ENCODE measurements around the gene APOLD1.

APOLD1 gene

DNA sequence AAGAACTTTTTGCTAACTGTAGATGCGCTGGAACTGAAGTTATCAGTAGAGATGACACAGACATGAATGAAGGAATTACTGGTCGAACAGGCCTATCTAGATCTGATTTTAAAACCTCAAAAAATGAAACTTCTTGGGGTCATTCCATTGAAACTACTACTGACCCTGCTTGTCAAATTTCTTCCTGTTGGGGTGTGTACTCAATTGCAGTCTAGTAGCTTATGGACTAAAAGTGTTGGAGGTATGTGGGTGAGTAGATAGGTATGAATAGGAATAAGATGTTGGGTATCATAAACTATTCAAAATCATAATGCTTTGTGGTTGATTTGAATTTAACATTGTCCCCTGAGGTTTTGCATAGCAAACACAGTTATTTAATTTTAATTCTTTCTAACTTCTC is 9.2 kb downstream of the APOLD1 start:
- H3K36me3 ChIP-seq (ENCODE audit: control insufficient read depth, insufficient read depth, low read length) = no peaks in the 10 kb centered on the region
- TF ChIP-seq, protein P1, sequence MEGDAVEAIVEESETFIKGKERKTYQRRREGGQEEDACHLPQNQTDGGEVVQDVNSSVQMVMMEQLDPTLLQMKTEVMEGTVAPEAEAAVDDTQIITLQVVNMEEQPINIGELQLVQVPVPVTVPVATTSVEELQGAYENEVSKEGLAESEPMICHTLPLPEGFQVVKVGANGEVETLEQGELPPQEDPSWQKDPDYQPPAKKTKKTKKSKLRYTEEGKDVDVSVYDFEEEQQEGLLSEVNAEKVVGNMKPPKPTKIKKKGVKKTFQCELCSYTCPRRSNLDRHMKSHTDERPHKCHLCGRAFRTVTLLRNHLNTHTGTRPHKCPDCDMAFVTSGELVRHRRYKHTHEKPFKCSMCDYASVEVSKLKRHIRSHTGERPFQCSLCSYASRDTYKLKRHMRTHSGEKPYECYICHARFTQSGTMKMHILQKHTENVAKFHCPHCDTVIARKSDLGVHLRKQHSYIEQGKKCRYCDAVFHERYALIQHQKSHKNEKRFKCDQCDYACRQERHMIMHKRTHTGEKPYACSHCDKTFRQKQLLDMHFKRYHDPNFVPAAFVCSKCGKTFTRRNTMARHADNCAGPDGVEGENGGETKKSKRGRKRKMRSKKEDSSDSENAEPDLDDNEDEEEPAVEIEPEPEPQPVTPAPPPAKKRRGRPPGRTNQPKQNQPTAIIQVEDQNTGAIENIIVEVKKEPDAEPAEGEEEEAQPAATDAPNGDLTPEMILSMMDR (IDR thresholded peaks at IDR 0.05; ENCODE audit: insufficient read depth, low read length, poor library complexity, severe bottlenecking) = no peak

GRCh38 chr12:12796171-12796570 is 10.7 kb downstream of the APOLD1 start:
- Histone ChIP-seq H3K27me3 (replicated peaks; ENCODE audit: control insufficient read depth, insufficient read depth, low read length) (no peaks in the 10 kb centered on the region), H3K4me3 (replicated peaks; ENCODE audit: low read depth, low read length) (no peak overlapping the region), H3K36me3 (ENCODE audit: control insufficient read depth, insufficient read depth, low read length) (no peaks in the 10 kb centered on the region)
- TF ChIP-seq, protein P1 (IDR thresholded peaks at IDR 0.05; ENCODE audit: insufficient read depth, low read length, poor library complexity, severe bottlenecking) = no peak
- no peak for DNase-seq (ENCODE audit: extremely low read depth, insufficient read length)

More for the DNA sequence above, 9.2 kb downstream of the APOLD1 start:
- Histone ChIP-seq H3K27me3 (replicated peaks; ENCODE audit: control insufficient read depth, insufficient read depth, low read length) (no peaks in the 10 kb centered on the region), H3K4me3 (replicated peaks; ENCODE audit: low read depth, low read length) (no peak overlapping the region)
- no peak for DNase-seq (ENCODE audit: extremely low read depth, insufficient read length)

GRCh38 chr12:12796928-12797793 is 11.7 kb downstream of the APOLD1 start:
- Histone ChIP-seq H3K4me3 (replicated peaks; ENCODE audit: low read depth, low read length) (no peak overlapping the region), H3K36me3 (ENCODE audit: control insufficient read depth, insufficient read depth, low read length) (no peaks in the 10 kb centered on the region), H3K27me3 (replicated peaks; ENCODE audit: control insufficient read depth, insufficient read depth, low read length) (no peaks in the 10 kb centered on the region)
- TF ChIP-seq, protein P1 (IDR thresholded peaks at IDR 0.05; ENCODE audit: insufficient read depth, low read length, poor library complexity, severe bottlenecking) = no peak
- no peak for DNase-seq (ENCODE audit: extremely low read depth, insufficient read length)

- Histone ChIP-seq H3K4me3 (replicated peaks; ENCODE audit: low read depth, low read length) (no peak overlapping the region), H3K27me3 (replicated peaks; ENCODE audit: control insufficient read depth, insufficient read depth, low read length) (no peaks in the 10 kb centered on the region), H3K36me3 (ENCODE audit: control insufficient read depth, insufficient read depth, low read length) (no peaks in the 10 kb centered on the region)
- TF ChIP-seq, protein P1 (IDR thresholded peaks at IDR 0.05; ENCODE audit: insufficient read depth, low read length, poor library complexity, severe bottlenecking) = no peak
- no peak for DNase-seq (ENCODE audit: extremely low read depth, insufficient read length)
These were observed 12.3 kb downstream of the APOLD1 start for GRCh38 chr12:12797794-12798152.

DNA sequence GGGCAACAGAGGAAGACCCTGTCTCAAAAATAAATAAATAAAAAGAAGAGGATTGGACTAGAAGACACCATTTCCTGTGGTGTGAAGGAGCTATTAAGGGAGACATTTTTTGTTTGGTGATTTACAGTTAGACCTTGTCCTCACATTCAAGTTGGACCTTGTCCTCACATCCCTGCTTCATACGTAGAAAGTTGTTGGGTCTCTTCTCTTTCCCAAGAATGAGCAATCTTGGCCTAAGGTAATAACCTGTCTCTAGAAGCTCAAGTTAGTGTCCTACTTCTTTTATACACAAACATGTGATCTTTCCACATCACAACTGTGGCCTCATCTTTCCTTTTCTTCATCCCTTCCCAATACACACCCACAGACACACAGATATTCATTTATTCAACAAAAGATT is 13.0 kb downstream of the APOLD1 start:
- Histone ChIP-seq H3K27me3 (replicated peaks; ENCODE audit: control insufficient read depth, insufficient read depth, low read length) (no peaks in the 10 kb centered on the region), H3K4me3 (replicated peaks; ENCODE audit: low read depth, low read length) (no peak overlapping the region), H3K36me3 (ENCODE audit: control insufficient read depth, insufficient read depth, low read length) (no peaks in the 10 kb centered on the region)
- TF ChIP-seq, protein P1 (IDR thresholded peaks at IDR 0.05; ENCODE audit: insufficient read depth, low read length, poor library complexity, severe bottlenecking) = no peak
- no peak for DNase-seq (ENCODE audit: extremely low read depth, insufficient read length)
